HG02642 (cell line): Measurements from ENCODE around the gene RPL19.

Source experiments
- ATAC-seq: cut with Tn5 transposase; IDR thresholded peaks from one replicate; pipeline ENCODE4 v1.9.1; 2021; ENCODE audit warnings: mild to moderate bottlenecking; ENCODE audit not compliant: unreplicated experiment, poor library complexity

Gene RPL19

GRCh38 chr17:39222866-39223834 lies 23.1 kb downstream of the RPL19 start:
- no peak for ATAC-seq

GRCh38 chr17:39223907-39224777 lies 24.1 kb downstream of the RPL19 start:
- no peak for ATAC-seq

- ATAC-seq: no peak
These were observed 24.8 kb downstream of the RPL19 start for GRCh38 chr17:39224778-39225307.

- ATAC-seq: no peak
These were observed 25.4 kb downstream of the RPL19 start, which contains the start of gene STAC2 for GRCh38 chr17:39225308-39225958. TSS of gene STAC2 (minus strand) at chr17:39225945. CDS start at chr17:39225502, 443 bp downstream.

GRCh38 chr17:39225959-39226683 lies 26.0 kb downstream of the RPL19 start:
- ATAC-seq: no peak

GRCh38 chr17:39227364-39227919 lies 27.4 kb downstream of the RPL19 start:
- ATAC-seq: no peak

- no peak for ATAC-seq
These were observed 29.3 kb downstream of the RPL19 start for GRCh38 chr17:39229274-39229913.

GRCh38 chr17:39230361-39230760 lies 30.3 kb downstream of the RPL19 start:
- ATAC-seq: no peak

- ATAC-seq: no peak
These were observed 31.0 kb downstream of the RPL19 start for GRCh38 chr17:39231091-39231561.

- no peak for ATAC-seq
These were observed 31.8 kb downstream of the RPL19 start for GRCh38 chr17:39231591-39232551.

GRCh38 chr17:39235555-39236449 lies 35.7 kb downstream of the RPL19 start:
- no peak for ATAC-seq

- ATAC-seq: no peak
These were observed 36.4 kb downstream of the RPL19 start for GRCh38 chr17:39236450-39236927.

GRCh38 chr17:39236981-39237441 lies 36.9 kb downstream of the RPL19 start:
- no peak for ATAC-seq

- ATAC-seq: no peak
These were observed 37.5 kb downstream of the RPL19 start for GRCh38 chr17:39237586-39237985.

GRCh38 chr17:39238311-39238972 lies 38.4 kb downstream of the RPL19 start:
- no peak for ATAC-seq
